Measurements from ENCODE around the gene AFDN.
A peak's percentile ranks its signal among the peaks of the same experiment; 100 is the strongest.

Gene AFDN

DNA sequence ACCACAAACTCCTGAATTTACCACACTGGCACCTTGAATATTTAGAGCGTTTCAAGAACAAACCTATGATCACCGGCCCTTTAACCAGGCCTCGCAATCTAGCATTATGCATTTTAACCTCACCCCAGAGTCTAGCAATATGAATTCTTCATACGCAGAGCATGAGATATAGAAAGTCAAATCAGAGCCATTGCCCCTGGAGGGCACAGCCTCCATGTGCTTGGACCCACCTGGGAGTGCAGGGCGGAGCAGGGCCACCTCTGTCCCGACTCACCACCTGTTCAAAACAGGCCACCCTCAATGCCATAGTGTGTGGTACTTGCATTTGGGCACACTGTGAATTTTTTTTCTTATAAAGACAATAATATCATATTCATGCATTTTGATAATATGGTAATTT, 19.5 kb upstream of the AFDN start:
- no peaks in the 10 kb centered on the region for H3K27me3 ChIP-seq (ENCODE audit: control insufficient read depth in 1 of 2, insufficient read depth in 2 of 2, low read length in 2 of 2)
- H3K4me1 ChIP-seq (ENCODE audit: insufficient read depth, low read length) = no peaks in the 10 kb centered on the region
- H3K27ac ChIP-seq (ENCODE audit: low read depth, low read length) = no peak overlapping the region
- no peak overlapping the region for H3K4me3 ChIP-seq (ENCODE audit: low read depth in 1 of 2, low read length in 2 of 2)
- H3K9ac ChIP-seq (ENCODE audit: low read length) = no peak overlapping the region
- no peaks in the 10 kb centered on the region for H3K9me3 ChIP-seq (ENCODE audit: low read length)
- H3K36me3 ChIP-seq (ENCODE audit: insufficient read depth, low read length) = no peaks in the 10 kb centered on the region

DNA sequence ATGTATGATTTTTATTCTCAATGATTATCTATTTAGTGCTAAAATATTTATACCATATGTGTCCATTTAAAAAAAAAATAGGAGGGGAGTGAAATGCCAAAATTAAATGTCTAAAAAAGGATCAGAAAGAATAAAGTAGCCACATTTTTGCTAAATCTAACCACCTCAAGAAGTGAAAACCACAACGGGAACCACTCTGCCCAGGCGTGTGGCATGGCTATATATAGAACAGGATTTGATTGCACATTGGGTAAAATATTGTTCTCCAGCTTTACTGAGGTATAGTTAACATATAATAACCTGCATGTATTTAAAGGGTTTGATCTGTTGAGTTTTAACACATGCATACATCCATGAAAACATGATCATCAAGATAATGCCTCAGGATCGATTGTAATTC, 19.0 kb upstream of the AFDN start:
- no peak overlapping the region for H3K27ac ChIP-seq (ENCODE audit: low read depth, low read length)
- no peaks in the 10 kb centered on the region for H3K4me1 ChIP-seq (ENCODE audit: insufficient read depth, low read length)
- H3K27me3 ChIP-seq (ENCODE audit: control insufficient read depth in 1 of 2, insufficient read depth in 2 of 2, low read length in 2 of 2) = no peaks in the 10 kb centered on the region
- H3K9ac ChIP-seq (ENCODE audit: low read length) = no peak overlapping the region
- no peaks in the 10 kb centered on the region for H3K9me3 ChIP-seq (ENCODE audit: low read length)
- no peaks in the 10 kb centered on the region for H3K36me3 ChIP-seq (ENCODE audit: insufficient read depth, low read length)
- no peak overlapping the region for H3K4me3 ChIP-seq (ENCODE audit: low read depth in 1 of 2, low read length in 2 of 2)

- no peaks in the 10 kb centered on the region for H3K4me1 ChIP-seq (ENCODE audit: insufficient read depth, low read length)
- H3K36me3 ChIP-seq (ENCODE audit: insufficient read depth, low read length) = no peaks in the 10 kb centered on the region
- no peaks in the 10 kb centered on the region for H3K27me3 ChIP-seq (ENCODE audit: control insufficient read depth in 1 of 2, insufficient read depth in 2 of 2, low read length in 2 of 2)
- no peak overlapping the region for H3K27ac ChIP-seq (ENCODE audit: low read depth, low read length)
- no peak overlapping the region for H3K4me3 ChIP-seq (ENCODE audit: low read depth in 1 of 2, low read length in 2 of 2)
- no peaks in the 10 kb centered on the region for H3K9me3 ChIP-seq (ENCODE audit: low read length)
- no peak overlapping the region for H3K9ac ChIP-seq (ENCODE audit: low read length)
Measured at GRCh38 chr6:167811040-167811439, 15.7 kb upstream of the AFDN start.

- Histone ChIP-seq H3K36me3 (ENCODE audit: insufficient read depth, low read length) (no peaks in the 10 kb centered on the region), H3K9me3 (ENCODE audit: low read length) (no peaks in the 10 kb centered on the region), H3K4me1 (ENCODE audit: insufficient read depth, low read length) (no peaks in the 10 kb centered on the region), H3K27ac (ENCODE audit: low read depth, low read length) (no peak overlapping the region), H3K4me3 (ENCODE audit: low read depth in 1 of 2, low read length in 2 of 2) (no peak overlapping the region), H3K9ac (ENCODE audit: low read length) (no peak overlapping the region), H3K27me3 (ENCODE audit: control insufficient read depth in 1 of 2, insufficient read depth in 2 of 2, low read length in 2 of 2) (no peaks in the 10 kb centered on the region)
Measured at GRCh38 chr6:167811442-167812087, 15.1 kb upstream of the AFDN start.

DNA sequence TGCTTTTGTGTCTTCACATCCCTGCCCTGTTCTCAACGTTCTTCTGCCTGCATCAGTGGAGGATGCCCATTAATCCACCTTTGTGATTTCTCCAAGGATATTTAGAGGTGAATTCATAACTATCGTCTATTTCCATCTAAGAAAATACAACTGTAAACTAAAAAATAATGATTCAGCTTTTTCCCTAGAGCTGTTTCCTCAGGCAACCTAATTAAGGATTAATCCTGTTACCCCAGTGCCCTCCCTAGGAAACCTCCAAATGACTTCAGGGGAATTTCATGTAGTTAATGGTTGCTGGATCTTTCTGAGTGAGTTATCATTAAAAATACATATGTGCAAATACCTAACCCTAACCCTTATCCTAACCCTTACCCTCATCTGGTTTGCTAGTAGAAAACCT, 14.6 kb upstream of the AFDN start:
- Histone ChIP-seq H3K4me3 (ENCODE audit: low read depth in 1 of 2, low read length in 2 of 2) (no peak overlapping the region), H3K9ac (ENCODE audit: low read length) (no peak overlapping the region), H3K36me3 (ENCODE audit: insufficient read depth, low read length) (no peaks in the 10 kb centered on the region), H3K4me1 (ENCODE audit: insufficient read depth, low read length) (no peaks in the 10 kb centered on the region), H3K27me3 (ENCODE audit: control insufficient read depth in 1 of 2, insufficient read depth in 2 of 2, low read length in 2 of 2) (no peaks in the 10 kb centered on the region), H3K9me3 (ENCODE audit: low read length) (no peaks in the 10 kb centered on the region), H3K27ac (ENCODE audit: low read depth, low read length) (no peak overlapping the region)

DNA sequence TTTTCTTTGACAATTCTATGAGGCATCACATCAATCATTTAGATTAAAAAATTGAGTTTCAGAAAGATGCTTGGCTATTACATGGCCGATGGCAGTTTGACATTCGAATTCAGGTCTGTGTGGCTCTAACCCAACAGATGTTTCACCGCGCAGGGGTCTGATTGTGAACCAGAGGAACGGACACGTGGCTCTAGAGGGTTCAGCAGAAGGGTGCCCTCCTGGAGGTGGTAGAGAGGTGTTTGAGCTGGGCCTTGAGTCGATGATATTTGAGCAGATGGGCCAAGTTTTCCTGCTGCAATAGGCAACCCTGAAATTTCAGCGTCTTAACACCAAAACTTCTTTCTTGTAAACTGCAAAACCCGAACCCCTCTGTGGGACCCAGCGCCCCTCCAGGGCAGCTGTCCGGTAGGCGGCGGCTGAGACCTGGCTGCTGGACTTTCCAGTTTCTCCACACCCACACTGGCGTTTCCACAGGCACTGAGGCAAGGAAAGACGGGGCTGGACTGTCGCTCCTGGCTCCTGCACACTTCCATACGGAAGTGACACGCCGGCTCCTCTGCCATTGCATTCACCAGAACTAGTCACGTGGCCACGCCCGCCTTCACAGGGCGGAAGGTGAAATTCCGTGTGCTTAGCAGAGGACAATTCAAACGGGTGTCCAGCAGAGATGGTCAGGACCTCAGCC, 11.3 kb upstream of the AFDN start:
- Histone ChIP-seq H3K36me3 (ENCODE audit: insufficient read depth, low read length) (no peaks in the 10 kb centered on the region), H3K4me3 (ENCODE audit: low read depth in 1 of 2, low read length in 2 of 2) (no peak overlapping the region), H3K9ac (ENCODE audit: low read length) (no peak overlapping the region), H3K27me3 (ENCODE audit: control insufficient read depth in 1 of 2, insufficient read depth in 2 of 2, low read length in 2 of 2) (no peaks in the 10 kb centered on the region), H3K9me3 (ENCODE audit: low read length) (no peaks in the 10 kb centered on the region), H3K27ac (ENCODE audit: low read depth, low read length) (no peak overlapping the region), H3K4me1 (ENCODE audit: insufficient read depth, low read length) (no peaks in the 10 kb centered on the region)

DNA sequence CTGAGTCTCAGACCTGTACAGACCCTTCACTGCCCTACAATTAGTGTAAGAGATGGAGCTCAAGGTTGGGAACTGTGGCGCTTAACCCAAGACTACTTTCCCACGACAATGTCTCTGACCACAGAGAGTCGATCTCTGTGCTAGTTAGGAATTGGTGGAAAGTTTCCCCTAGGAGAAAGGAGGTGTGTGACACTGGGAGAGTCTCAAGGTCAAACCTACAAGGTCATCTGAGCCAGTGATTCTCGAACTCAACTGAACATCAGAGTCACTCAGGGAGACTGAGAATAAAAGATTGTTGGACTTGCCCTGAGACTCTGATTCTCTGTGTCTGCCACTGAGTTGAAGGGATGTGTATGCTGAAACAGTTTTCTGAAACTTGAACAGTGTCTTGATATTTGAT, 9.7 kb upstream of the AFDN start:
- Histone ChIP-seq H3K4me1 (ENCODE audit: insufficient read depth, low read length) (no peaks in the 10 kb centered on the region), H3K27ac (ENCODE audit: low read depth, low read length) (no peak overlapping the region), H3K9me3 (ENCODE audit: low read length) (no peaks in the 10 kb centered on the region), H3K36me3 (ENCODE audit: insufficient read depth, low read length) (no peaks in the 10 kb centered on the region), H3K4me3 (ENCODE audit: low read depth in 1 of 2, low read length in 2 of 2) (no peak overlapping the region), H3K9ac (ENCODE audit: low read length) (no peak overlapping the region), H3K27me3 (ENCODE audit: control insufficient read depth in 1 of 2, insufficient read depth in 2 of 2, low read length in 2 of 2) (no peaks in the 10 kb centered on the region)

GRCh38 chr6:167817729-167818128, 9.0 kb upstream of the AFDN start:
- Histone ChIP-seq H3K9me3 (ENCODE audit: low read length) (no peaks in the 10 kb centered on the region), H3K27ac (ENCODE audit: low read depth, low read length) (no peak overlapping the region), H3K9ac (ENCODE audit: low read length) (no peak overlapping the region), H3K27me3 (ENCODE audit: control insufficient read depth in 1 of 2, insufficient read depth in 2 of 2, low read length in 2 of 2) (no peaks in the 10 kb centered on the region), H3K4me3 (ENCODE audit: low read depth in 1 of 2, low read length in 2 of 2) (no peak overlapping the region), H3K4me1 (ENCODE audit: insufficient read depth, low read length) (no peaks in the 10 kb centered on the region), H3K36me3 (ENCODE audit: insufficient read depth, low read length) (no peaks in the 10 kb centered on the region)

GRCh38 chr6:167819576-167819975, 7.1 kb upstream of the AFDN start:
- Histone ChIP-seq H3K4me3 (ENCODE audit: low read depth in 1 of 2, low read length in 2 of 2) (no peak overlapping the region), H3K36me3 (ENCODE audit: insufficient read depth, low read length) (no peaks in the 10 kb centered on the region)

DNA sequence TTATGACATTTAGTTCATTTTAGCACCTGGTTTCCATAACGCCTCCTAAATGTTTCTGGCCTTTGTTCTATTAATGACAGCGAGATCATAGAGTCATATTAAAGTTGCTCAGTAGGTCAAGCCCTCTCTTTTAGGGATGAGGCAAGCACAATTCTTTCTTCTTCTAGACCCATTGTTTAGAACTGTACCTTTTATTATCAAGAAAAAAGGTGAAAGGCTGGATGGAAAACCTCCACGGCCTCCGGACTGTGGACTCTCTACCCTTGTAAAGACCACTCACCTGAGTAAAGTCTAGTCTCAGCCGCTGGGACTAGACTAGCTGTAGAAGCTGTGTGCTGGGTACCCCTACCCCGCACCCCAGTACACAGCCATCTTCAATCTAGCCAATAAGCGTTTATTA, 6.0 kb upstream of the AFDN start:
- H3K27ac ChIP-seq (ENCODE audit: low read depth, low read length) = no peak overlapping the region
- no peak overlapping the region for H3K4me3 ChIP-seq (ENCODE audit: low read depth in 1 of 2, low read length in 2 of 2)
- H3K9me3 ChIP-seq (ENCODE audit: low read length) = no peaks in the 10 kb centered on the region
- no peaks in the 10 kb centered on the region for H3K27me3 ChIP-seq (ENCODE audit: control insufficient read depth in 1 of 2, insufficient read depth in 2 of 2, low read length in 2 of 2)
- peaks cover 6% of the 10 kb centered on the region for H3K4me1 ChIP-seq (ENCODE audit: insufficient read depth, low read length)
- no peak overlapping the region for H3K9ac ChIP-seq (ENCODE audit: low read length)
- no peaks in the 10 kb centered on the region for H3K36me3 ChIP-seq (ENCODE audit: insufficient read depth, low read length)

More at GRCh38 chr6:167819576-167819975, 7.1 kb upstream of the AFDN start:
- no peak overlapping the region for H3K27ac ChIP-seq (ENCODE audit: low read depth, low read length)
- H3K9ac ChIP-seq (ENCODE audit: low read length) = no peak overlapping the region
- no peaks in the 10 kb centered on the region for H3K9me3 ChIP-seq (ENCODE audit: low read length)
- no peaks in the 10 kb centered on the region for H3K4me1 ChIP-seq (ENCODE audit: insufficient read depth, low read length)
- no peaks in the 10 kb centered on the region for H3K27me3 ChIP-seq (ENCODE audit: control insufficient read depth in 1 of 2, insufficient read depth in 2 of 2, low read length in 2 of 2)

DNA sequence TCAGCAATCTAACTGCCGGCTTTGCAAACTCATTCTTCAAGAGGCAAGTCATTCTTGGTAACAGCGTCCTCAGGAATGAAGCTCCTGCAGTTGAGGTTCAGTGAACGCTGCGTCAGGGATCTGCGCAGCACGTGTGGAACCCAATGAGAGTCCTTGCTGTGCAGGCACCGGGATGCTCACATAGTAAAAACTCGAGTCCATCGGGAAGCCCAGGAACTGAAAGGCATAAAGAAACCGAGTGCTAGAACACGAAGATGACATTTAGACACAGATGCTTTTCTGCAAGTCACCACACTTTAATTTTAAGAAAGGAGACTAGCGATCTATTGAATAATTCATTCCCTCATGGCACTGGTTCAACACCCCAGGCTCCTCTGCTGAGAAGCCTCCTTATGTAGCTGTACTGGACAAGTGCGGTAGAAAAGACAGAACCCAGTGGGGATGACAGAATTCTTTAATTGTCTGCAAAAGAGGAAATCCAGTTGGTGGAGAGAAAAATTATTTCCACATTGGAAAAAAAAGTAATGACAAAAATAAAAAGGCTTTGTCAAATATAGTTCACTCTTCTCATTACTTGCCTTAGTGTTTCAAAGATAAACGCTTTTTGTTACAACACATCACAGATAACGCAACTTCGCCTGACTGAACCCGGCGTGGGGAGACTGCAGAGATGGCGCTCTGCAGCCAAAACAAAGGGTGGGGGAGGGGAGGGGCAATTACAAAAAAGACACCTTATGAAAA, 1.9 kb upstream of the AFDN start:
- H3K4me3 ChIP-seq (ENCODE audit: low read depth in 1 of 2, low read length in 2 of 2) = peak overlapping the region in 1 of 2 donors; percentile 79
- peak overlapping the region; percentile 60 for H3K27ac ChIP-seq (ENCODE audit: low read depth, low read length)

More for the DNA sequence above, 1.9 kb upstream of the AFDN start:
- Histone ChIP-seq H3K4me1 (ENCODE audit: insufficient read depth, low read length) (peaks cover 16% of the 10 kb centered on the region), H3K36me3 (ENCODE audit: insufficient read depth, low read length) (no peaks in the 10 kb centered on the region), H3K27me3 (ENCODE audit: control insufficient read depth in 1 of 2, insufficient read depth in 2 of 2, low read length in 2 of 2) (no peaks in the 10 kb centered on the region), H3K9ac (ENCODE audit: low read length) (no peak overlapping the region), H3K9me3 (ENCODE audit: low read length) (no peaks in the 10 kb centered on the region)

Measured in muscle layer of colon (tissue), 2 donors.